ENCODE data around the gene AQP1. TPM values are rescaled to one million over a fixed set of nuclear protein-coding genes. Genes with fewer than 3 reads are reported as not detected.

The AQP1 gene
- total and polyA plus RNA-seq, 10 of the 15 experiments (the other 5 are each of a cell fraction or from before 2014, with no cell fraction given) = 0.03 to 0.64 TPM; not detected in 8

- ChIA-PET CTCF (interaction anchor here (1.9 to 7.2 kb wide), 3 partner anchors 14 to 184 kb away, joined by 7 to 159 read pairs (median 18); no protein-coding TSS in a partner anchor), RAD21 (ENCODE audit: unreplicated experiment) (interaction anchor here (1.9 kb wide), 1 partner anchor 37 kb away, joined by 4 read pairs; no protein-coding TSS in a partner anchor), POLR2A (no interaction called here), SMC1A (ENCODE audit: uncharacterized antibody, unreplicated experiment) (interaction anchor here (2.8 to 3.3 kb wide), 2 partner anchors 37 to 41 kb away, joined by 19 to 49 read pairs; no protein-coding TSS in a partner anchor)
- 45% methylated on average over 3 of the region's 3 CpGs for WGBS (ENCODE audit: insufficient coverage, insufficient replicate concordance, low lambda C conversion rate, missing lambda C conversion rate)
- intact Hi-C loops (cut with micrococcal nuclease; ENCODE audit: unreplicated experiment) = loop anchor here (5.0 kb wide), 1 partner anchor 185 kb away; no protein-coding TSS in a partner anchor
- H3K4me1 ChIP-seq (ENCODE audit: control insufficient read depth, insufficient read depth, low read length) = no peaks in the 10 kb centered on the region
- H4K20me1 ChIP-seq (ENCODE audit: control insufficient read depth, insufficient read depth) = no peaks in the 10 kb centered on the region
- TF ChIP-seq HDGF (IDR thresholded peaks at IDR 0.05) = no peak
- no peak for TF ChIP-seq TCF3 (IDR thresholded peaks at IDR 0.05; ENCODE audit: borderline replicate concordance, insufficient read depth, low read depth, low read length)
- TF ChIP-seq RUNX3 (IDR thresholded peaks at IDR 0.05; ENCODE audit: low read length) = no peak
- no peak for TF ChIP-seq ZNF687 (IDR thresholded peaks at IDR 0.05)
- no peak for TF ChIP-seq IRF5 (IDR thresholded peaks at IDR 0.05; ENCODE audit: borderline replicate concordance)
- no peak for TF ChIP-seq TARDBP (IDR thresholded peaks at IDR 0.05; ENCODE audit: borderline replicate concordance)
- TF ChIP-seq PAX8 (IDR thresholded peaks at IDR 0.05) = no peak
- TF ChIP-seq PKNOX1 (IDR thresholded peaks at IDR 0.05) = no peak
- TF ChIP-seq ZNF207 (IDR thresholded peaks at IDR 0.05; ENCODE audit: borderline replicate concordance) = no peak
- no peak for TF ChIP-seq NR2F1 (conservative IDR thresholded peaks at IDR 0.05)
- TF ChIP-seq SIX5 (IDR thresholded peaks at IDR 0.05; ENCODE audit: low read depth, low read length, severe bottlenecking) = no peak
- no peak for TF ChIP-seq ZNF592 (IDR thresholded peaks at IDR 0.05)
- no peak for TF ChIP-seq MTA2 (IDR thresholded peaks at IDR 0.05; ENCODE audit: low read depth)
- no peak overlapping the region for H3K4me3 ChIP-seq
- ATAC-seq (no peak), DNase-seq (ENCODE audit: low read depth, low spot score) (no peak), FAIRE-seq (no peak)
- no peak overlapping the region for H3K4me2 ChIP-seq (ENCODE audit: control insufficient read depth, insufficient read depth)
- H2AFZ ChIP-seq (ENCODE audit: control insufficient read depth, low read depth, low read length) = no peak overlapping the region
- no peaks in the 10 kb centered on the region for H3K9me3 ChIP-seq (replicated peaks; ENCODE audit: control insufficient read depth, insufficient read depth, low read length)
- no peak overlapping the region for H3K27ac ChIP-seq (ENCODE audit: control insufficient read depth, insufficient read depth)
- no peaks in the 10 kb centered on the region for H3K36me3 ChIP-seq (ENCODE audit: control insufficient read depth in 2 of 2, insufficient read depth in 2 of 2, low read length in 1 of 2)
- peaks cover 0 to 6% of the 10 kb centered on the region in 2 experiments; a peak in 2 of 4 replicates for H3K27me3 ChIP-seq (replicated peaks in 1 of 2; ENCODE audit: control insufficient read depth in 2 of 2, insufficient read depth in 2 of 2, low read length in 1 of 2)
- no peaks in the 10 kb centered on the region for H3K79me2 ChIP-seq (ENCODE audit: control insufficient read depth, insufficient read depth, low read length)
- no TSS peak for BruUV-seq (replicated peaks)
- no peak overlapping the region for H3K9ac ChIP-seq (ENCODE audit: control insufficient read depth, insufficient read depth, low read length)
- in situ Hi-C loops (cut with MboI) = no loop called here
Measured at GRCh38 chr7:30937416-30937815, 25.8 kb downstream of the AQP1 start.
